Suprapubic skin (tissue), 4 donors: ENCODE results near the gene SOHLH1. TPM values are rescaled to one million over a fixed set of nuclear protein-coding genes. Genes with fewer than 3 reads are reported as not detected.

Experiments used
- DNase-seq, 2 donors: peaks; one replicate each; pipeline ENCODE4 v3.0.0-alpha.2; 2019; ENCODE audit warnings: low spot score in 2 of 2
- H3K27ac ChIP-seq: fragments of 200-600 bp; sonication (generic); one replicate; pipeline ENCODE4 v1.5.1; 2019
- H3K27me3 ChIP-seq: fragments of 200-600 bp; sonication (generic); one replicate; pipeline ENCODE4 v1.5.1; 2019
- H3K36me3 ChIP-seq: fragments of 200-600 bp; sonication (generic); one replicate; pipeline ENCODE4 v1.5.1; 2019
- H3K4me1 ChIP-seq: fragments of 200-600 bp; sonication (generic); one replicate; pipeline ENCODE4 v1.5.1; 2019
- H3K4me3 ChIP-seq: fragments of 200-600 bp; sonication (generic); one replicate; pipeline ENCODE4 v1.5.1; 2019; ENCODE audit warnings: mild to moderate bottlenecking
- H3K9me3 ChIP-seq: fragments of 200-600 bp; sonication (generic); one replicate; pipeline ENCODE4 v1.5.1; 2019
- CTCF ChIP-seq, 2 donors: fragments of 200-600 bp in 1 of 2; fragments of 450-650 bp in 1 of 2; sonication (generic) in 1 of 2; IDR thresholded peaks; one replicate each; pipeline ENCODE4 v1.5.1; 2016 to 2019; ENCODE audit warnings: antibody characterized with exemption in 2 of 2, mild to moderate bottlenecking in 1 of 2, moderate library complexity in 1 of 2
- EP300 ChIP-seq: sonication (generic); formaldehyde crosslinking; IDR thresholded peaks from one replicate; pipeline ENCODE4 v1.6.1; 2017; ENCODE audit warnings: antibody characterized with exemption
- POLR2A ChIP-seq, 2 donors: fragments of 450-650 bp; IDR thresholded peaks; one replicate each; pipeline ENCODE4 v1.6.1; 2017; ENCODE audit warnings: antibody characterized with exemption in 2 of 2, mild to moderate bottlenecking in 2 of 2, moderate library complexity in 2 of 2
- POLR2AphosphoS5 ChIP-seq, 3 donors: sonication (generic); formaldehyde crosslinking; IDR thresholded peaks; one replicate each; pipeline ENCODE4 v1.6.1; 2017; ENCODE audit warnings: antibody characterized with exemption in 3 of 3
- WGBS: methylation state at CpG from one replicate; pipeline ENCODE4 v1.1.5; 2018; 5-methylcytosine and 5-hydroxymethylcytosine counted together
- total RNA-seq, 4 donors: library from RNA; depleted of rRNA; stranded (reverse); fragments of >200 nt; gene quantifications; one replicate each; pipeline ENCODE4 v1.1.0, GENCODE V29; 2016

The SOHLH1 gene
- total RNA-seq, 4 donors from 2014 or later = not detected

GRCh38 chr9:135701067-135701958 is 2.0 kb upstream of the SOHLH1 start:
- H3K9me3 ChIP-seq = no peaks in the 10 kb centered on the region
- TF ChIP-seq POLR2AphosphoS5 (IDR thresholded peaks at IDR 0.05) (no peak), CTCF (IDR thresholded peaks at IDR 0.05) (no peak), POLR2A (IDR thresholded peaks at IDR 0.05) (no peak), EP300 (no peak)
- no peak for DNase-seq
- whole genome bisulfite sequencing = 9% methylated on average over 26 of the region's 40 CpGs
- H3K27me3 ChIP-seq = peaks cover 71% of the 10 kb centered on the region
- H3K4me1 ChIP-seq = peaks cover 13% of the 10 kb centered on the region
- H3K27ac ChIP-seq = no peak overlapping the region
- H3K36me3 ChIP-seq = no peaks in the 10 kb centered on the region
- peak overlapping the region; percentile 23 for H3K4me3 ChIP-seq

GRCh38 chr9:135700525-135700924 is 1.2 kb upstream of the SOHLH1 start:
- Histone ChIP-seq H3K4me3 (no peak overlapping the region), H3K36me3 (no peaks in the 10 kb centered on the region), H3K27ac (no peak overlapping the region), H3K9me3 (no peaks in the 10 kb centered on the region), H3K4me1 (peaks cover 13% of the 10 kb centered on the region), H3K27me3 (peaks cover 69% of the 10 kb centered on the region)
- no peak for TF ChIP-seq POLR2AphosphoS5 (IDR thresholded peaks at IDR 0.05)
- TF ChIP-seq POLR2A (IDR thresholded peaks at IDR 0.05) = no peak
- TF ChIP-seq EP300 = no peak
- TF ChIP-seq CTCF (IDR thresholded peaks at IDR 0.05) = no peak
- DNase-seq = no peak
- 53% methylated on average over 15 of the region's 15 CpGs for WGBS

- Histone ChIP-seq H3K9me3 (no peaks in the 10 kb centered on the region), H3K36me3 (no peaks in the 10 kb centered on the region), H3K4me1 (peaks cover 13% of the 10 kb centered on the region), H3K27ac (no peak overlapping the region), H3K27me3 (peaks cover 69% of the 10 kb centered on the region), H3K4me3 (no peak overlapping the region)
- DNase-seq = no peak
- TF ChIP-seq POLR2AphosphoS5 (IDR thresholded peaks at IDR 0.05) (no peak), EP300 (no peak), CTCF (IDR thresholded peaks at IDR 0.05) (no peak), POLR2A (IDR thresholded peaks at IDR 0.05) (no peak)
- 60% methylated on average over 16 of the region's 19 CpGs for WGBS
Observed at GRCh38 chr9:135698767-135699166, 514 bp downstream of the SOHLH1 start.

- TF ChIP-seq EP300 = no peak
- no peak for TF ChIP-seq CTCF (IDR thresholded peaks at IDR 0.05)
- no peak for TF ChIP-seq POLR2A (IDR thresholded peaks at IDR 0.05)
- TF ChIP-seq POLR2AphosphoS5 (IDR thresholded peaks at IDR 0.05) = no peak
- H3K4me3 ChIP-seq = no peak overlapping the region
- no peak for DNase-seq
- WGBS = 57% methylated on average over 1 of the region's 21 CpGs
- no peaks in the 10 kb centered on the region for H3K9me3 ChIP-seq
- no peaks in the 10 kb centered on the region for H3K36me3 ChIP-seq
- H3K4me1 ChIP-seq = peaks cover 13% of the 10 kb centered on the region
- peaks cover 69% of the 10 kb centered on the region for H3K27me3 ChIP-seq
- H3K27ac ChIP-seq = no peak overlapping the region
Observed at GRCh38 chr9:135698236-135698635, 1.0 kb downstream of the SOHLH1 start.

- DNase-seq = no peak
- Histone ChIP-seq H3K9me3 (no peaks in the 10 kb centered on the region), H3K27ac (no peak overlapping the region), H3K4me3 (no peak overlapping the region), H3K27me3 (peaks cover 69% of the 10 kb centered on the region), H3K4me1 (peaks cover 9% of the 10 kb centered on the region), H3K36me3 (no peaks in the 10 kb centered on the region)
- TF ChIP-seq CTCF (IDR thresholded peaks at IDR 0.05) (no peak), POLR2AphosphoS5 (IDR thresholded peaks at IDR 0.05) (no peak), POLR2A (IDR thresholded peaks at IDR 0.05) (no peak), EP300 (no peak)
- 75% methylated on average over 15 of the region's 15 CpGs for WGBS
Observed at GRCh38 chr9:135697226-135697625, 2.1 kb downstream of the SOHLH1 start.
